DND-41 (cell line): Measurements from ENCODE around the gene CD24.

ENCODE experiments used
- ATAC-seq: fragments of 200-7000 bp; cut with Tn5 transposase; 3 replicates; pipeline ENCODE4 v1.9.1; 2021; ENCODE audit warnings: low read depth; ENCODE audit not compliant: insufficient read depth
- DNase-seq: peaks from one replicate; pipeline ENCODE4 v3.0.0-alpha.2; 2020
- H2AFZ ChIP-seq: 2 replicates; pipeline ENCODE4 v1.6.0; 2012; ENCODE audit warnings: low read depth, low read length
- H3K27ac ChIP-seq: 2 replicates; pipeline ENCODE4 v1.5.1; 2012; ENCODE audit warnings: low read length, inconsistent platforms
- H3K27me3 ChIP-seq: fragments of 200-600 bp; sonication (generic); 2 replicates; pipeline ENCODE4 v1.6.0; 2012; ENCODE audit warnings: low read length, mild to moderate bottlenecking, inconsistent platforms; ENCODE audit not compliant: insufficient read depth, poor library complexity
- H3K36me3 ChIP-seq: 2 replicates; pipeline ENCODE4 v1.5.1; 2012; ENCODE audit warnings: low read length, inconsistent platforms; ENCODE audit not compliant: insufficient read depth
- H3K4me1 ChIP-seq: 2 replicates; pipeline ENCODE4 v1.5.1; 2012; ENCODE audit warnings: mild to moderate bottlenecking, low read length; ENCODE audit not compliant: insufficient read depth
- H3K4me2 ChIP-seq: 2 replicates; pipeline ENCODE4 v1.6.0; 2012; ENCODE audit warnings: mild to moderate bottlenecking, moderate library complexity, low read length, inconsistent platforms; ENCODE audit not compliant: insufficient read depth
- H3K4me3 ChIP-seq, 2 experiments: fragments of 200-600 bp in 1 of 2; shearing (Covaris generic) in 1 of 2; 2 replicates each; pipeline ENCODE4 v1.5.1; 2012 to 2016; ENCODE audit warnings: inconsistent platforms in 2 of 2, low read length in 2 of 2, mild to moderate bottlenecking in 2 of 2, low read depth in 1 of 2, moderate library complexity in 1 of 2
- H3K79me2 ChIP-seq: 2 replicates; pipeline ENCODE4 v1.6.0; 2012; ENCODE audit warnings: low read length, inconsistent platforms; ENCODE audit not compliant: insufficient read depth
- H3K9ac ChIP-seq: 2 replicates; pipeline ENCODE4 v1.6.0; 2012; ENCODE audit warnings: low read depth, mild to moderate bottlenecking, inconsistent platforms, low read length, moderate library complexity
- H3K9me3 ChIP-seq: 2 replicates; pipeline ENCODE4 v1.5.1; 2012; ENCODE audit warnings: low read length, moderate library complexity, mild to moderate bottlenecking, inconsistent platforms; ENCODE audit not compliant: insufficient read depth, severe bottlenecking
- H4K20me1 ChIP-seq: 2 replicates; pipeline ENCODE4 v1.6.0; 2012; ENCODE audit warnings: low read length; ENCODE audit not compliant: insufficient read depth
- EZH2 ChIP-seq: IDR thresholded peaks from 3 replicates; pipeline ENCODE4 v1.6.1; 2012; ENCODE audit warnings: borderline replicate concordance, low read depth, mild to moderate bottlenecking, moderate library complexity, low read length, inconsistent platforms; ENCODE audit not compliant: severe bottlenecking
- TF ChIP-seq, protein P1 (sequence below): IDR thresholded peaks from 2 replicates; pipeline ENCODE4 v1.5.1; 2012; ENCODE audit warnings: borderline replicate concordance, low read length, moderate library complexity, mild to moderate bottlenecking; ENCODE audit not compliant: poor library complexity, severe bottlenecking; ENCODE audit errors: extremely low read depth

Gene CD24

DNA sequence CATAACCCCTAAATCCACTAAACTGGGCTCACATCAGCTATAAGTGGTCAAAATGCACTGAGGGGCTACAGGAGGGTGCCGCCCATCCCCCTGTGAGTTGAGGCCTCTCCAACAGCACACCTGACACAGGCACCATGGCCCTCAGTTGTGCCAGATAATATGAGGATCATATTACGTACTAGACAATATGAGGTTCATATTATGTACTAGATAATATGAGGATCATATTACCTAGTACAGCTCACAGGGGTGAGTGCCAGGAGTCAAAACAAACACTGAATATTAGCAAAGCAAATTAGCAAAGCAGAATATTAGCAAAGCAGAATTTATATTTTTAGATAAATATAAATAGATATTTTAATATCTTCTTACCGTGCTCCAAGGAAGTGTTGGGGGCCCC is 35.3 kb downstream of the CD24 start:
- ATAC-seq, result no peak
- Histone ChIP-seq H3K79me2 (no peaks in the 10 kb centered on the region), H3K9me3 (no peaks in the 10 kb centered on the region), H3K4me2 (no peak overlapping the region), H2AFZ (no peak overlapping the region), H3K4me1 (no peaks in the 10 kb centered on the region), H3K27me3 (no peaks in the 10 kb centered on the region), H3K4me3 (no peak overlapping the region), H4K20me1 (no peaks in the 10 kb centered on the region), H3K9ac (no peak overlapping the region), H3K27ac (no peak overlapping the region), H3K36me3 (no peaks in the 10 kb centered on the region)
- no peak for DNase-seq
- TF ChIP-seq, protein P1, sequence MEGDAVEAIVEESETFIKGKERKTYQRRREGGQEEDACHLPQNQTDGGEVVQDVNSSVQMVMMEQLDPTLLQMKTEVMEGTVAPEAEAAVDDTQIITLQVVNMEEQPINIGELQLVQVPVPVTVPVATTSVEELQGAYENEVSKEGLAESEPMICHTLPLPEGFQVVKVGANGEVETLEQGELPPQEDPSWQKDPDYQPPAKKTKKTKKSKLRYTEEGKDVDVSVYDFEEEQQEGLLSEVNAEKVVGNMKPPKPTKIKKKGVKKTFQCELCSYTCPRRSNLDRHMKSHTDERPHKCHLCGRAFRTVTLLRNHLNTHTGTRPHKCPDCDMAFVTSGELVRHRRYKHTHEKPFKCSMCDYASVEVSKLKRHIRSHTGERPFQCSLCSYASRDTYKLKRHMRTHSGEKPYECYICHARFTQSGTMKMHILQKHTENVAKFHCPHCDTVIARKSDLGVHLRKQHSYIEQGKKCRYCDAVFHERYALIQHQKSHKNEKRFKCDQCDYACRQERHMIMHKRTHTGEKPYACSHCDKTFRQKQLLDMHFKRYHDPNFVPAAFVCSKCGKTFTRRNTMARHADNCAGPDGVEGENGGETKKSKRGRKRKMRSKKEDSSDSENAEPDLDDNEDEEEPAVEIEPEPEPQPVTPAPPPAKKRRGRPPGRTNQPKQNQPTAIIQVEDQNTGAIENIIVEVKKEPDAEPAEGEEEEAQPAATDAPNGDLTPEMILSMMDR, result no peak
- TF ChIP-seq EZH2, result no peak

DNA sequence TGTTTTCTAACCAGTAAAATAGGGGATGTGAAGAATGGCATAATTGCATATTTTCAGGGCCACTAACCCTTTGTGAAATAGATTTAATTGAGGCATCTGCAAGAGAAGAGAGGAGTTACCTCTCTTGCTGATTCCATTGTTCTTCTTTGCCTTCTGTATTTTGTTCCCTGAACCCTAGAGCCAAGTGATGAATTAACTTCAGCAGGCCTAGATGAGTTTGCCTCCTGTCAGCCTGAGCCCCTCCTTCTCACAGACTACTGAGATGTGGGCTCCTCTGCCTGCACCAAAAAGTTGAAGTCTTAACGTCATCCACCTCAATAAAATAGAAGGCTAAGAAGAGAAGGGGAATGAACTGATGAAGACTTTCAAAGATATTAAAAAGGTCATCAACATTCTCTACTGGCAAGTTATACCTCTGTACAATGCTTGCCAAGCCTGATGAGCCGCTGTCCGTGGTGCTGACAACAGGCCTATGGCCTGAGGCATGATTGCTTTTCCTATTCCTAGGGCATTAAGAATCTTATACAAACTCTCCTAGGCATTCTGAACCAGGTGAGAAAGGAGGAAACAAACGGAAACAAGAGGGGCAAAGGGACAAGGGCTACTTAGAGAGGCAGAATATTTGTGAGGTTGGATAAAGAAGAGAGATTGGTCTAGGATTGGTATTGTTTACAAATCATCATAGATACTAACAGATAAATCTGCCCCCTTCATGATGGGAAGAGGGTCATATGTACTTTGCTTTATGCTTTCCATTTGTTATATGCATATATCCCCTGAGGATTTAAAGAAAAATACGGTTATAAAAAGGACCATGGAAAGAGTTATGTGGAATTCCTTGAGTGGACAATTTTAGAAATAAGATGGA is 46.8 kb downstream of the CD24 start:
- peak; percentile 85 for ATAC-seq
- no peak overlapping the region for H3K4me2 ChIP-seq
- no peaks in the 10 kb centered on the region for H3K27me3 ChIP-seq
- H3K79me2 ChIP-seq, result no peaks in the 10 kb centered on the region
- DNase-seq, result peak; percentile 69
- no peaks in the 10 kb centered on the region for H4K20me1 ChIP-seq
- H3K27ac ChIP-seq, result no peak overlapping the region
- H3K9ac ChIP-seq, result no peak overlapping the region
- TF ChIP-seq, protein P1, result no peak
- no peak for TF ChIP-seq EZH2
- no peaks in the 10 kb centered on the region for H3K9me3 ChIP-seq
- H2AFZ ChIP-seq, result no peak overlapping the region
- H3K4me3 ChIP-seq, result no peak overlapping the region
- H3K4me1 ChIP-seq, result no peaks in the 10 kb centered on the region
- no peaks in the 10 kb centered on the region for H3K36me3 ChIP-seq

DNA sequence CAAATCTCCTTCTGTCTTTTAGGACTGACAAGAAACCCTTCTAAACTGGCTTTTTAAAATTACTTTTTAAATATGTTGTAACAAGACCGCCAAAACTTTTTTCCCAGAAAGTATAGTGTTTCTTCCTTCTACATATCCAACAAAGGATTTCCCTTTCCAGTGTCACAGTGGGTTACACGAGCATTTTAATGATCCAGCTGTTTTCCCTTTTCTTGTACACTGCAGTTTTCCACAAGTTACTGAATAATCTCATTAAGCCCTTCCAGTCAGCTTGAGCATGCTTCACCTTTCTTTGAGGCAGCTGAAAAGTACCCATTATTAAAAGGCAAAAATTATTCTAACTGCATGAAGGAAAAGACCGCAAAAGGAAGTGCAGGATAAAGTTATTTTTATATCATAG is 48.6 kb downstream of the CD24 start:
- H3K4me1 ChIP-seq, result no peaks in the 10 kb centered on the region
- H3K79me2 ChIP-seq, result no peaks in the 10 kb centered on the region
- TF ChIP-seq EZH2, result no peak
- TF ChIP-seq, protein P1, result no peak
- H3K9ac ChIP-seq, result no peak overlapping the region
- H3K4me2 ChIP-seq, result no peak overlapping the region
- H4K20me1 ChIP-seq, result no peaks in the 10 kb centered on the region
- H3K27ac ChIP-seq, result no peak overlapping the region
- no peak overlapping the region for H2AFZ ChIP-seq
- no peaks in the 10 kb centered on the region for H3K36me3 ChIP-seq
- ATAC-seq, result no peak
- H3K9me3 ChIP-seq, result no peaks in the 10 kb centered on the region
- no peak overlapping the region for H3K4me3 ChIP-seq
- no peak for DNase-seq
- H3K27me3 ChIP-seq, result peaks cover 2% of the 10 kb centered on the region
